ENCODE measurements around the gene GALNT17.

The GALNT17 gene

GRCh38 chr7:71393661-71394060 lies 261.7 kb downstream of the GALNT17 start:
- no peak for DNase-seq (ENCODE audit: low spot score)

- DNase-seq (ENCODE audit: low spot score) = no peak
These were observed 270.7 kb downstream of the GALNT17 start for GRCh38 chr7:71402684-71403083.

- no peak for DNase-seq (ENCODE audit: low spot score)
These were observed 271.4 kb downstream of the GALNT17 start for GRCh38 chr7:71403202-71403946.

GRCh38 chr7:71404726-71405345 lies 272.9 kb downstream of the GALNT17 start:
- DNase-seq (ENCODE audit: low spot score) = no peak

- DNase-seq (ENCODE audit: low spot score) = no peak
These were observed 276.3 kb downstream of the GALNT17 start for GRCh38 chr7:71408271-71408670.

- no peak for DNase-seq (ENCODE audit: low spot score)
These were observed 277.7 kb downstream of the GALNT17 start for GRCh38 chr7:71409550-71410157.

GRCh38 chr7:71411475-71411874 lies 279.5 kb downstream of the GALNT17 start:
- DNase-seq (ENCODE audit: low spot score) = no peak

- no peak for DNase-seq (ENCODE audit: low spot score)
These were observed 282.5 kb downstream of the GALNT17 start for GRCh38 chr7:71414490-71414889.

GRCh38 chr7:71419546-71420337 lies 287.8 kb downstream of the GALNT17 start:
- no peak for DNase-seq (ENCODE audit: low spot score)

- no peak for DNase-seq (ENCODE audit: low spot score)
These were observed 290.2 kb downstream of the GALNT17 start for GRCh38 chr7:71422104-71422503.

- DNase-seq (ENCODE audit: low spot score) = no peak
These were observed 292.5 kb downstream of the GALNT17 start for GRCh38 chr7:71424166-71425035.

- no peak for DNase-seq (ENCODE audit: low spot score)
These were observed 297.1 kb downstream of the GALNT17 start for GRCh38 chr7:71429083-71429482.

- DNase-seq (ENCODE audit: low spot score) = no peak
These were observed 298.3 kb downstream of the GALNT17 start for GRCh38 chr7:71430246-71430645.

- no peak for DNase-seq (ENCODE audit: low spot score)
These were observed 307.4 kb downstream of the GALNT17 start for GRCh38 chr7:71439321-71439720.

- DNase-seq (ENCODE audit: low spot score) = no peak
These were observed 310.7 kb downstream of the GALNT17 start for GRCh38 chr7:71442492-71443190.

GRCh38 chr7:71443191-71443530 lies 311.2 kb downstream of the GALNT17 start:
- DNase-seq (ENCODE audit: low spot score) = no peak

- no peak for DNase-seq (ENCODE audit: low spot score)
These were observed 312.2 kb downstream of the GALNT17 start for GRCh38 chr7:71444130-71444529.

- no peak for DNase-seq (ENCODE audit: low spot score)
These were observed 321.7 kb downstream of the GALNT17 start for GRCh38 chr7:71453630-71454029.

GRCh38 chr7:71454981-71455380 lies 323.0 kb downstream of the GALNT17 start:
- DNase-seq (ENCODE audit: low spot score) = no peak

- DNase-seq (ENCODE audit: low spot score) = no peak
These were observed 325.1 kb downstream of the GALNT17 start for GRCh38 chr7:71457021-71457420.
